ENCODE data around the gene MEF2C.

DNA sequence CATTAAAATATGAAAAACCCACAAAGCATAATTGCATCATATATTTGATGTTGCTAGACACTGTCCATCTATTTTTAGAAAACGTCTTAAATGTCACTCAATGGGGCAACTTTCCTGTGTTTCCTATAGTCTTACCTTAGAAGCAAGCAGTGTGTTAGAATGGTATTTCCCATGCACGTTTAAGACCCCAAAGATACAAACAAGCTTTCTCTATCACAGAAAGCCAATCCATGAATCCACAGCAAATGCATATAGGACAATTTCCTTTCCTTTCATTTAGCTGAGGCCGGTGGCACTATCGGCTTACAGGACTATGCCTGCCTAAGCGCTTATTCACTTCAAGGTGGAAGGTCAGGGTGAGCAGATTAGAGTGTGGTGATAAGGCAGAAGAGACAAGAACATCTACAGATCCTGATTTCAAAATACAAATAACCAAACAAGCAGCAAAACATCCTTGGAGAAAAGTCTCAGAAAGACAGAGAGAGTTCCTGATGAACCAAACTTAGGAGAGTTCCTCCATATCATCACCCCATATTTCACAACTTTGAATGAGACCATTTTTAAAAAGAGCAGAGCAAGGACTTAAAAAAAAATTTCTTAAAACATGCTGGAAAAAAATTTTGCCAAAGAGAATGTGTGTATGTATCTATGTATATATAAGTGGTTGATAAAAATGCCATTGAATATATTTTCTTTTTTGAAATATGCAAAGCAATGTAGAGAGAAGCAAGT, 57.2 kb downstream of the MEF2C start:
- TF ChIP-seq EZH2phosphoT487 (IDR thresholded peaks at IDR 0.05; ENCODE audit: insufficient read depth, low read depth) (no peak), EZH2 (IDR thresholded peaks at IDR 0.05; ENCODE audit: insufficient read depth, poor library complexity, severe bottlenecking) (no peak)

Data from GM23248 (cell line).